Brain microvascular endothelial cell (primary cell): ENCODE results near the gene GLIS2.

Experiments
- DNase-seq: peaks from one replicate; pipeline ENCODE4 v3.0.0-alpha.2; 2020
- H3K27ac ChIP-seq: fragments of 250-450 bp; sonication (Bioruptor Pico); 2 replicates; pipeline ENCODE4 v1.5.1; 2020; ENCODE audit warnings: mild to moderate bottlenecking, moderate library complexity
- H3K27me3 ChIP-seq: fragments of 250-450 bp; sonication (Bioruptor Pico); replicated peaks from 2 replicates; pipeline ENCODE4 v1.5.1; 2020; ENCODE audit warnings: mild to moderate bottlenecking
- H3K36me3 ChIP-seq: fragments of 250-450 bp; sonication (Bioruptor Pico); replicated peaks from 2 replicates; pipeline ENCODE4 v1.5.1; 2020; ENCODE audit warnings: mild to moderate bottlenecking
- H3K4me3 ChIP-seq: 2 replicates; pipeline ENCODE4 v1.5.1; 2011; ENCODE audit warnings: low read depth, mild to moderate bottlenecking, control low read depth, low read length, moderate library complexity
- CTCF ChIP-seq: IDR thresholded peaks from 2 replicates; pipeline ENCODE4 v1.5.1; 2011; ENCODE audit warnings: low read depth, mild to moderate bottlenecking, moderate library complexity, low read length, control low read depth, inconsistent platforms; ENCODE audit errors: missing control alignments
- in situ Hi-C: cut with HindIII; loops from 2 replicates; pipeline ENCODE4 v1.10.0; 2017; ENCODE audit warnings: low sequenced_read_pairs, low pct_ligation_motif_present

Gene GLIS2

GRCh38 chr16:4337540-4338088 is 21.7 kb downstream of the GLIS2 start:
- H3K27ac ChIP-seq, result no peak overlapping the region
- no peak overlapping the region for H3K4me3 ChIP-seq
- H3K36me3 ChIP-seq, result peaks cover 30% of the 10 kb centered on the region
- H3K27me3 ChIP-seq, result no peaks in the 10 kb centered on the region
- DNase-seq, result no peak
- in situ Hi-C loops, result no loop called here
- TF ChIP-seq CTCF, result no peak

GRCh38 chr16:4338125-4338582 is 22.3 kb downstream of the GLIS2 start:
- TF ChIP-seq CTCF, result peak; percentile 16
- DNase-seq, result no peak
- no peaks in the 10 kb centered on the region for H3K27me3 ChIP-seq
- no peak overlapping the region for H3K4me3 ChIP-seq
- in situ Hi-C loops, result no loop called here
- H3K27ac ChIP-seq, result no peak overlapping the region
- peaks cover 30% of the 10 kb centered on the region for H3K36me3 ChIP-seq

- Histone ChIP-seq H3K27ac (no peak overlapping the region), H3K4me3 (no peak overlapping the region), H3K36me3 (peaks cover 30% of the 10 kb centered on the region), H3K27me3 (no peaks in the 10 kb centered on the region)
- TF ChIP-seq CTCF, result no peak
- in situ Hi-C loops, result no loop called here
- DNase-seq, result no peak
Measured at GRCh38 chr16:4338712-4339299, 22.9 kb downstream of the GLIS2 start.

GRCh38 chr16:4339455-4339854 is 23.6 kb downstream of the GLIS2 start:
- H3K36me3 ChIP-seq, result peaks cover 30% of the 10 kb centered on the region
- no peaks in the 10 kb centered on the region for H3K27me3 ChIP-seq
- H3K27ac ChIP-seq, result no peak overlapping the region
- no peak for TF ChIP-seq CTCF
- no peak for DNase-seq
- in situ Hi-C loops, result no loop called here
- no peak overlapping the region for H3K4me3 ChIP-seq

GRCh38 chr16:4339909-4340308 is 24.0 kb downstream of the GLIS2 start:
- H3K4me3 ChIP-seq, result no peak overlapping the region
- H3K36me3 ChIP-seq, result peaks cover 27% of the 10 kb centered on the region
- H3K27ac ChIP-seq, result no peak overlapping the region
- in situ Hi-C loops, result no loop called here
- DNase-seq, result no peak
- no peak for TF ChIP-seq CTCF
- H3K27me3 ChIP-seq, result no peaks in the 10 kb centered on the region

GRCh38 chr16:4340443-4340842 is 24.6 kb downstream of the GLIS2 start:
- DNase-seq, result no peak
- in situ Hi-C loops, result no loop called here
- Histone ChIP-seq H3K36me3 (peaks cover 21% of the 10 kb centered on the region), H3K27me3 (no peaks in the 10 kb centered on the region), H3K4me3 (no peak overlapping the region), H3K27ac (no peak overlapping the region)
- no peak for TF ChIP-seq CTCF
